ENCODE results near the gene UGT1A9.

DNA sequence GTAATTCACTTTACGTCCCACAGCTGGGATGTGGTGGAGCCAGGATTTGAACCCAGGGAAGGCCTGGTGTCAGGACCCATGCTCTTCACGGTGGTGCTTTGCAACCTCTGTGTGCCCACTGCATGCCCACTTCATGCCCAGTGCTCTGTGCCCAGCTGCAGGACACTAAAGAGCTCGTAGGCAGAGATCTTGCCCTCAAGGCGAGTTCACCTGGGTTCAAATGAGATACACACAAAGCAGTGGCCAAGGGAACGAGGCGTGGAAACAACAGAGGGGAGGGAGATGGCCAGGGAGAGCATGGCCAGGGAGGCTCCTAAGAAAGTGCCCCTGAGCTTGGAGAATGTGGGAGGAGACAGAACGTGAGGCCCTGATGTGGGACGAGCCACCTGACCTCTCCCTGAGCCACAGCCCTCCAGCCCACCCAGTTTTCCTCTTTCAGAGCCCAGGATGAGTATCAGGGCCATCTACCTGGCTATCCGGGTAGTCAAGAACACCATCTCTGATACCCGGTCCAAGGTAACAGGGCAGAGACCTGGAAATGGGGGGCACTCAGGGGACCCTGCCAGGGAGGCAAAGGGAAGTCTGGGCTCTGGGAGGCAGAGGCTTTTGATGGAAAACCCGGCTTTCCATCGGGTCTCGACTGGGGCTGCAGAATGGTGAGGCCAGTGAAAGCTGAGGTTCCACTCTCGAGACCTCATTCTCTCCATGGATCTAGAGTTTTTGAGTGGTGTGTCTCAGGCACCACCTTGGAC is 126.8 kb downstream of the UGT1A9 start:
- no peak for TF ChIP-seq JUNB (CRISPR knock-in tag; IDR thresholded peaks at IDR 0.05; ENCODE audit: borderline replicate concordance)
- no peak for TF ChIP-seq TMF1 (CRISPR knock-in tag; IDR thresholded peaks at IDR 0.05; ENCODE audit: low read depth)
- no peak for TF ChIP-seq MAZ (IDR thresholded peaks at IDR 0.05; ENCODE audit: borderline replicate concordance, low read depth, low read length)
- no peak for TF ChIP-seq MAZ (CRISPR knock-in tag; IDR thresholded peaks at IDR 0.05; ENCODE audit: low read depth)
- TF ChIP-seq, protein P1, sequence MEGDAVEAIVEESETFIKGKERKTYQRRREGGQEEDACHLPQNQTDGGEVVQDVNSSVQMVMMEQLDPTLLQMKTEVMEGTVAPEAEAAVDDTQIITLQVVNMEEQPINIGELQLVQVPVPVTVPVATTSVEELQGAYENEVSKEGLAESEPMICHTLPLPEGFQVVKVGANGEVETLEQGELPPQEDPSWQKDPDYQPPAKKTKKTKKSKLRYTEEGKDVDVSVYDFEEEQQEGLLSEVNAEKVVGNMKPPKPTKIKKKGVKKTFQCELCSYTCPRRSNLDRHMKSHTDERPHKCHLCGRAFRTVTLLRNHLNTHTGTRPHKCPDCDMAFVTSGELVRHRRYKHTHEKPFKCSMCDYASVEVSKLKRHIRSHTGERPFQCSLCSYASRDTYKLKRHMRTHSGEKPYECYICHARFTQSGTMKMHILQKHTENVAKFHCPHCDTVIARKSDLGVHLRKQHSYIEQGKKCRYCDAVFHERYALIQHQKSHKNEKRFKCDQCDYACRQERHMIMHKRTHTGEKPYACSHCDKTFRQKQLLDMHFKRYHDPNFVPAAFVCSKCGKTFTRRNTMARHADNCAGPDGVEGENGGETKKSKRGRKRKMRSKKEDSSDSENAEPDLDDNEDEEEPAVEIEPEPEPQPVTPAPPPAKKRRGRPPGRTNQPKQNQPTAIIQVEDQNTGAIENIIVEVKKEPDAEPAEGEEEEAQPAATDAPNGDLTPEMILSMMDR (CRISPR knock-in tag; IDR thresholded peaks at IDR 0.05) = no peak
- TF ChIP-seq, protein P2, sequence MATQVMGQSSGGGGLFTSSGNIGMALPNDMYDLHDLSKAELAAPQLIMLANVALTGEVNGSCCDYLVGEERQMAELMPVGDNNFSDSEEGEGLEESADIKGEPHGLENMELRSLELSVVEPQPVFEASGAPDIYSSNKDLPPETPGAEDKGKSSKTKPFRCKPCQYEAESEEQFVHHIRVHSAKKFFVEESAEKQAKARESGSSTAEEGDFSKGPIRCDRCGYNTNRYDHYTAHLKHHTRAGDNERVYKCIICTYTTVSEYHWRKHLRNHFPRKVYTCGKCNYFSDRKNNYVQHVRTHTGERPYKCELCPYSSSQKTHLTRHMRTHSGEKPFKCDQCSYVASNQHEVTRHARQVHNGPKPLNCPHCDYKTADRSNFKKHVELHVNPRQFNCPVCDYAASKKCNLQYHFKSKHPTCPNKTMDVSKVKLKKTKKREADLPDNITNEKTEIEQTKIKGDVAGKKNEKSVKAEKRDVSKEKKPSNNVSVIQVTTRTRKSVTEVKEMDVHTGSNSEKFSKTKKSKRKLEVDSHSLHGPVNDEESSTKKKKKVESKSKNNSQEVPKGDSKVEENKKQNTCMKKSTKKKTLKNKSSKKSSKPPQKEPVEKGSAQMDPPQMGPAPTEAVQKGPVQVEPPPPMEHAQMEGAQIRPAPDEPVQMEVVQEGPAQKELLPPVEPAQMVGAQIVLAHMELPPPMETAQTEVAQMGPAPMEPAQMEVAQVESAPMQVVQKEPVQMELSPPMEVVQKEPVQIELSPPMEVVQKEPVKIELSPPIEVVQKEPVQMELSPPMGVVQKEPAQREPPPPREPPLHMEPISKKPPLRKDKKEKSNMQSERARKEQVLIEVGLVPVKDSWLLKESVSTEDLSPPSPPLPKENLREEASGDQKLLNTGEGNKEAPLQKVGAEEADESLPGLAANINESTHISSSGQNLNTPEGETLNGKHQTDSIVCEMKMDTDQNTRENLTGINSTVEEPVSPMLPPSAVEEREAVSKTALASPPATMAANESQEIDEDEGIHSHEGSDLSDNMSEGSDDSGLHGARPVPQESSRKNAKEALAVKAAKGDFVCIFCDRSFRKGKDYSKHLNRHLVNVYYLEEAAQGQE (IDR thresholded peaks at IDR 0.05; ENCODE audit: borderline replicate concordance in 1 of 2, low read depth in 1 of 2, low read length in 2 of 2) = no peak
- no peak for TF ChIP-seq CEBPB (IDR thresholded peaks at IDR 0.05; ENCODE audit: borderline replicate concordance, low read depth, low read length)
- TF ChIP-seq ZNF446 (CRISPR knock-in tag; IDR thresholded peaks at IDR 0.05) = no peak
- TF ChIP-seq ZNF724P (CRISPR knock-in tag; IDR thresholded peaks at IDR 0.05; ENCODE audit: borderline replicate concordance) = no peak
- TF ChIP-seq IRF2 (CRISPR knock-in tag; IDR thresholded peaks at IDR 0.05) = no peak
- TF ChIP-seq FOXC1 (CRISPR knock-in tag; IDR thresholded peaks at IDR 0.05; ENCODE audit: borderline replicate concordance) = no peak
- no peak for TF ChIP-seq EP300 (IDR thresholded peaks at IDR 0.05; ENCODE audit: low read depth in 2 of 2, low read length in 2 of 2)
- TF ChIP-seq EP300 (CRISPR knock-in tag; IDR thresholded peaks at IDR 0.05; ENCODE audit: borderline replicate concordance) = no peak
- no peak for TF ChIP-seq MTA3 (CRISPR knock-in tag; IDR thresholded peaks at IDR 0.05)
- TF ChIP-seq ZNF160 (CRISPR knock-in tag; IDR thresholded peaks at IDR 0.05) = no peak
